ENCODE results near the gene PTCH1.

GRCh38 chr9:95484225-95484624, 32.5 kb downstream of the PTCH1 start:
- no peak for TF ChIP-seq POLR2AphosphoS5 (IDR thresholded peaks at IDR 0.05; ENCODE audit: insufficient read depth in 1 of 2, low read depth in 1 of 2)
- TF ChIP-seq POLR2A (IDR thresholded peaks at IDR 0.05), result no peak
- no peak for TF ChIP-seq CTCF (IDR thresholded peaks at IDR 0.05)
